GM10248 (cell line): ENCODE data around the gene NMUR2.

ENCODE experiments used
- CTCF ChIA-PET: fragments of 300-600 bp; sonication (Branson Sonifier 250); formaldehyde crosslinking; extraction: SDS; loops from one replicate; lab custom pipeline; 2021; ENCODE audit warnings: antibody characterized with exemption; lab: Yijun Ruan, JAX
- POLR2A ChIA-PET: fragments of 350-650 bp; sonication (Branson Sonifier 250); formaldehyde crosslinking; extraction: SDS; loops from one replicate; lab custom pipeline; 2020; ENCODE audit warnings: antibody characterized with exemption; lab: Yijun Ruan, JAX
- DNase-seq: peaks from one replicate; pipeline ENCODE4 v3.0.0; 2012; ENCODE audit errors: extremely low spot score
- CTCF ChIP-seq: IDR thresholded peaks from 2 replicates; pipeline ENCODE4 v1.5.1; 2012; ENCODE audit warnings: mild to moderate bottlenecking, low read depth; ENCODE audit errors: extremely low read depth, missing control alignments, control extremely low read depth

Gene NMUR2

GRCh38 chr5:152367554-152367953 lies 37.5 kb downstream of the NMUR2 start:
- CTCF ChIA-PET, result no interaction called here
- POLR2A ChIA-PET, result no interaction called here
- DNase-seq, result no peak
- TF ChIP-seq CTCF, result no peak

- POLR2A ChIA-PET, result no interaction called here
- DNase-seq, result no peak
- no peak for TF ChIP-seq CTCF
- CTCF ChIA-PET, result no interaction called here
Measured at GRCh38 chr5:152366716-152367115, 38.4 kb downstream of the NMUR2 start.

- TF ChIP-seq CTCF, result no peak
- POLR2A ChIA-PET, result no interaction called here
- CTCF ChIA-PET, result interaction anchor here (1.0 to 1.5 kb wide), 2 partner anchors 10 to 15 kb away, joined by 3 to 14 read pairs; no protein-coding TSS in a partner anchor
- DNase-seq, result no peak
Measured at GRCh38 chr5:152364899-152365298, 40.2 kb downstream of the NMUR2 start.

- CTCF ChIA-PET, result interaction anchor here (1.5 kb wide), 1 partner anchor 15 kb away, joined by 14 read pairs; no protein-coding TSS in a partner anchor
- POLR2A ChIA-PET, result no interaction called here
- TF ChIP-seq CTCF, result no peak
- DNase-seq, result no peak
Measured at GRCh38 chr5:152364172-152364571, 40.9 kb downstream of the NMUR2 start.

- ChIA-PET CTCF (interaction anchor here (2.0 kb wide), 1 partner anchor 10 kb away, joined by 5 read pairs; no protein-coding TSS in a partner anchor), POLR2A (no interaction called here)
- TF ChIP-seq CTCF, result no peak
- no peak for DNase-seq
Measured at GRCh38 chr5:152358861-152359568, 46.1 kb downstream of the NMUR2 start.

- DNase-seq, result no peak
- POLR2A ChIA-PET, result no interaction called here
- no peak for TF ChIP-seq CTCF
- CTCF ChIA-PET, result interaction anchor here (2.1 kb wide), 1 partner anchor 13 kb away, joined by 5 read pairs; no protein-coding TSS in a partner anchor
Measured at GRCh38 chr5:152356506-152356905, 48.6 kb downstream of the NMUR2 start.
